SK-N-SH (cell line): Measurements from ENCODE around the gene GNG12. TPM values are rescaled to one million over a fixed set of nuclear protein-coding genes. Genes with fewer than 3 reads are reported as not detected.

ENCODE experiments used
- CTCF ChIA-PET: fragments of 300-600, 350-600 bp; formaldehyde crosslinking; extraction: SDS; loops from one replicate; lab custom pipeline; 2021; lab: Yijun Ruan, JAX
- POLR2A ChIA-PET: fragments of 350-600 bp; sonication (Branson Sonifier 250); formaldehyde crosslinking; extraction: SDS; loops from one replicate; lab custom pipeline; 2020; ENCODE audit warnings: antibody characterized with exemption, inconsistent platforms; lab: Yijun Ruan, JAX
- DNase-seq: peaks from one replicate; pipeline ENCODE4 v3.0.0; 2012
- H2AFZ ChIP-seq: fragments of 200-600 bp; sonication (generic); 2 replicates; pipeline ENCODE4 v1.8.1; 2016; ENCODE audit warnings: antibody characterized with exemption, mild to moderate bottlenecking, low read depth
- H3F3A ChIP-seq: fragments of 200-600 bp; sonication (generic); replicated peaks from 2 replicates; pipeline ENCODE3; 2016; ENCODE audit warnings: antibody characterized with exemption, mild to moderate bottlenecking; ENCODE audit not compliant: insufficient read depth
- H3K27ac ChIP-seq, 2 experiments: fragments of 200-500 bp in 1 of 2; fragments of 200-600 bp in 1 of 2; sonication (Bioruptor generic) in 1 of 2; sonication (generic), shearing (Covaris generic) in 1 of 2; 2 replicates each; pipeline versions ENCODE4 v1.5.1 to v1.6.1; 2014 to 2016; ENCODE audit warnings: low read depth in 2 of 2, inconsistent platforms in 1 of 2, low read length in 1 of 2, mild to moderate bottlenecking in 1 of 2, mixed read lengths in 1 of 2
- H3K27me3 ChIP-seq: fragments of 200-600 bp; sonication (generic), shearing (Covaris generic); 2 replicates; pipeline ENCODE4 v1.6.1; 2016; ENCODE audit warnings: mixed run types; ENCODE audit not compliant: insufficient read depth
- H3K36me3 ChIP-seq, 2 experiments: fragments of 200-500 bp in 1 of 2; fragments of 200-600 bp in 1 of 2; sonication (Bioruptor generic) in 1 of 2; sonication (generic) in 1 of 2; replicated peaks in 1 of 2; 2 replicates each; pipeline versions ENCODE3 to v1.5.1; 2014 to 2016; ENCODE audit warnings: low read length in 1 of 2, mild to moderate bottlenecking in 1 of 2; ENCODE audit not compliant: insufficient read depth in 2 of 2, control insufficient read depth in 1 of 2
- H3K4me1 ChIP-seq, 2 experiments: fragments of 200-500 bp in 1 of 2; fragments of 200-600 bp in 1 of 2; sonication (Bioruptor generic) in 1 of 2; sonication (generic), shearing (Covaris generic) in 1 of 2; 2 replicates each; pipeline versions ENCODE4 v1.5.1 to v1.6.1; 2014 to 2016; ENCODE audit warnings: low read depth in 1 of 2, low read length in 1 of 2, mixed run types in 1 of 2; ENCODE audit not compliant: insufficient read depth in 2 of 2, control insufficient read depth in 1 of 2
- H3K4me2 ChIP-seq: fragments of 200-600 bp; sonication (generic), shearing (Covaris generic); 2 replicates; pipeline ENCODE4 v1.6.1; 2017; ENCODE audit warnings: mixed run types
- H3K4me3 ChIP-seq, 2 experiments: fragments of 200-500 bp in 1 of 2; fragments of 200-600 bp in 1 of 2; sonication (Bioruptor generic) in 1 of 2; sonication (generic), shearing (Covaris generic) in 1 of 2; 2 replicates each; pipeline versions ENCODE4 v1.5.1 to v1.8.1; 2014 to 2016; ENCODE audit warnings: low read depth in 2 of 2, inconsistent platforms in 1 of 2, low read length in 1 of 2, mild to moderate bottlenecking in 1 of 2, mixed read lengths in 1 of 2, moderate library complexity in 1 of 2
- H3K79me2 ChIP-seq: fragments of 200-600 bp; sonication (generic); 2 replicates; pipeline ENCODE4 v1.8.1; 2017; ENCODE audit warnings: mild to moderate bottlenecking; ENCODE audit not compliant: insufficient read depth
- H3K9ac ChIP-seq: fragments of 200-600 bp; sonication (generic); 2 replicates; pipeline ENCODE4 v1.6.1; 2017; ENCODE audit warnings: mixed run types
- H3K9me2 ChIP-seq: fragments of 200-600 bp; sonication (generic); 2 replicates; pipeline ENCODE4 v1.6.1; 2017; ENCODE audit warnings: mixed run types
- H3K9me3 ChIP-seq: fragments of 200-600 bp; sonication (generic); 2 replicates; pipeline ENCODE4 v1.6.1; 2017; ENCODE audit warnings: mixed run types, mild to moderate bottlenecking, moderate library complexity
- H4K20me1 ChIP-seq: fragments of 200-600 bp; sonication (generic); 2 replicates; pipeline ENCODE4 v1.6.1; 2017; ENCODE audit warnings: mild to moderate bottlenecking, mixed run types; ENCODE audit not compliant: insufficient read depth
- CHD2 ChIP-seq: fragments of 150-350 bp; IDR thresholded peaks from 2 replicates; pipeline ENCODE4 v1.6.1; 2018; ENCODE audit warnings: low read length; ENCODE audit not compliant: partially characterized antibody
- CTCF ChIP-seq: fragments of 200-600 bp; sonication (generic); IDR thresholded peaks from 2 replicates; pipeline ENCODE4 v1.6.1; 2017; ENCODE audit warnings: antibody characterized with exemption, mild to moderate bottlenecking, moderate library complexity
- EZH2phosphoT487 ChIP-seq: fragments of 200-600 bp; sonication (generic); IDR thresholded peaks from 2 replicates; pipeline ENCODE4 v1.6.1; 2017; ENCODE audit warnings: low read depth, mixed run types, mild to moderate bottlenecking, antibody characterized with exemption, moderate library complexity, borderline replicate concordance
- FOXJ3 ChIP-seq: sonication (generic); formaldehyde crosslinking; IDR thresholded peaks from 2 replicates; pipeline ENCODE4 v1.5.1; 2020; ENCODE audit warnings: mild to moderate bottlenecking, missing genetic modification reagents
- GABPA ChIP-seq: IDR thresholded peaks from 2 replicates; pipeline ENCODE4 v1.4.0; 2012; ENCODE audit warnings: low read depth, mild to moderate bottlenecking
- GATA2 ChIP-seq: sonication (generic); formaldehyde crosslinking; IDR thresholded peaks from 2 replicates; pipeline ENCODE4 v1.5.0; 2020; ENCODE audit warnings: mild to moderate bottlenecking, missing genetic modification reagents
- NFIC ChIP-seq: IDR thresholded peaks from 2 replicates; pipeline ENCODE4 v1.4.0; 2012; ENCODE audit warnings: borderline replicate concordance
- SIN3A ChIP-seq: IDR thresholded peaks from 2 replicates; pipeline ENCODE4 v1.6.1; 2012; ENCODE audit warnings: low read depth, mild to moderate bottlenecking, low read length, moderate library complexity, borderline replicate concordance
- WGBS: methylation state at CpG from one replicate; pipeline ENCODE4 v1.1.6; 2017; ENCODE audit warnings: low lambda C conversion rate; 5-methylcytosine and 5-hydroxymethylcytosine counted together
- polyA plus RNA-seq, 3 experiments: library from polyadenylated mRNA; depleted of rRNA; stranded (reverse); fragments of >200 nt; gene quantifications; 2 replicates each; pipeline ENCODE4 v1.2.3, GENCODE V29; 2012
- TF ChIP-seq, protein P1 (sequence below): IDR thresholded peaks from 2 replicates; pipeline ENCODE4 v1.4.0; 2012; ENCODE audit warnings: low read depth

Gene GNG12
- polyA plus RNA-seq, 1 of the 3 experiments (the other 2 are of a cell fraction) = 41.2 TPM

DNA sequence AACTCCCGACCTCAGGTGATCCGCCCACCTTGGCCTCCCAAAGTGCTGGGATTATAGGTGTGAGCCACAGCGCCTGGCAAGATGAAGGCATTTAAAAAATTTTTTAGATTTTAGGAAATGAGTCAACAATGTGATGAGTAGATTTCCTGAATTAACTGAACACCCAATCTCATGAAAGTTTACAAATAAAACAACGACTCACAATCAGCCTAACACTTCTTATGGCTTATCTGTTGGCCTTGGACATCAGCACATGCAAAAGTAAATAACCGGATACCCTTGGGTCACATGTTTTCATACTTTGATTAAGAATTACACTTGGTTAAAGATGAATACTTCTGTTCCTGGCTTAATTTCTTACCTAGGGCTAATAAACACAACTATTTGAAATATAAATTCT, 3.0 kb downstream of the GNG12 start:
- POLR2A ChIA-PET = no interaction called here

GRCh38 chr1:67827688-67828087, 5.6 kb downstream of the GNG12 start:
- H3K79me2 ChIP-seq = peaks cover 100% of the 10 kb centered on the region
- H2AFZ ChIP-seq = no peak overlapping the region
- H3K4me1 ChIP-seq = peaks cover 0 to 10% of the 10 kb centered on the region in 2 experiments; a peak in 3 of 4 replicates
- no peaks in the 10 kb centered on the region for H3K27me3 ChIP-seq
- H3F3A ChIP-seq = peaks cover 4% of the 10 kb centered on the region
- no peak for DNase-seq
- POLR2A ChIA-PET = no interaction called here
- H3K9me2 ChIP-seq = no peaks in the 10 kb centered on the region
- no peak overlapping the region for H3K9ac ChIP-seq
- H3K4me3 ChIP-seq = no peak overlapping the region
- H3K36me3 ChIP-seq = peaks cover 17 to 34% of the 10 kb centered on the region in 2 experiments
- no peak overlapping the region for H3K27ac ChIP-seq
- CTCF ChIA-PET = interaction anchor here (3.1 kb wide), 1 partner anchor 61 kb away, joined by 14 read pairs; no protein-coding TSS in a partner anchor
- TF ChIP-seq NFIC (no peak), GABPA (no peak), FOXJ3 (CRISPR knock-in tag) (no peak), CTCF (no peak), EZH2phosphoT487 (no peak), CHD2 (no peak), GATA2 (CRISPR knock-in tag) (no peak)
- TF ChIP-seq, protein P1, sequence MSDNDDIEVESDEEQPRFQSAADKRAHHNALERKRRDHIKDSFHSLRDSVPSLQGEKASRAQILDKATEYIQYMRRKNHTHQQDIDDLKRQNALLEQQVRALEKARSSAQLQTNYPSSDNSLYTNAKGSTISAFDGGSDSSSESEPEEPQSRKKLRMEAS = no peak
- H4K20me1 ChIP-seq = peaks cover 64% of the 10 kb centered on the region
- 100% methylated on average over 4 of the region's 4 CpGs for WGBS
- no peak overlapping the region for H3K4me2 ChIP-seq
- H3K9me3 ChIP-seq = no peaks in the 10 kb centered on the region

More for the DNA sequence above, 3.0 kb downstream of the GNG12 start:
- H3K9ac ChIP-seq = peak overlapping the region; percentile 89; the same call in 1 of the 2 replicates
- no peaks in the 10 kb centered on the region for H3K9me3 ChIP-seq
- H4K20me1 ChIP-seq = peaks cover 40% of the 10 kb centered on the region
- H3K9me2 ChIP-seq = no peaks in the 10 kb centered on the region
- H3K4me1 ChIP-seq = peaks cover 0 to 10% of the 10 kb centered on the region in 2 experiments; a peak in 3 of 4 replicates
- peaks cover 4% of the 10 kb centered on the region for H3F3A ChIP-seq
- CTCF ChIA-PET = interaction anchor here (2.2 to 3.1 kb wide), 2 partner anchors 64 to 70 kb away, joined by 12 to 14 read pairs; no protein-coding TSS in a partner anchor
- H2AFZ ChIP-seq = no peak overlapping the region
- H3K79me2 ChIP-seq = peaks cover 88% of the 10 kb centered on the region
- DNase-seq = no peak
- H3K4me2 ChIP-seq = peak overlapping the region; percentile 88; the same call in 1 of the 2 replicates
- TF ChIP-seq SIN3A = no peak
- TF ChIP-seq, protein P1 = 0 out of 2 replicates have a peak, but pooled peaks have one; percentile 23
- H3K27me3 ChIP-seq = no peaks in the 10 kb centered on the region
- H3K36me3 ChIP-seq = peaks cover 15 to 25% of the 10 kb centered on the region in 2 experiments
- H3K27ac ChIP-seq = peak overlapping the region in 1 of 2 experiments; percentile 84; a peak in 1 of 4 replicates
- WGBS = 57% methylated on average over 5 of the region's 5 CpGs
- peak overlapping the region in 1 of 2 experiments; percentile 77; a peak in 1 of 4 replicates for H3K4me3 ChIP-seq
